H9 (cell line): ENCODE results near the gene VIPR2. TPM values are rescaled to one million over a fixed set of nuclear protein-coding genes. Genes with fewer than 3 reads are reported as not detected.

Experiments used
- DNase-seq: peaks from one replicate; pipeline ENCODE4 v3.0.0-alpha.2; 2017
- H2AFZ ChIP-seq: one replicate; pipeline ENCODE4 v1.6.1; 2013; ENCODE audit warnings: mild to moderate bottlenecking, low read length, control low read depth, moderate library complexity
- H2AK5ac ChIP-seq: 2 replicates; pipeline ENCODE4 v1.6.1; 2013; ENCODE audit warnings: low read length, control low read depth, mixed read lengths; ENCODE audit not compliant: insufficient read length
- H2BK120ac ChIP-seq: one replicate; pipeline ENCODE4 v1.6.1; 2013; ENCODE audit warnings: low read depth, mild to moderate bottlenecking, low read length, control low read depth, inconsistent platforms; ENCODE audit not compliant: poor library complexity, severe bottlenecking
- H2BK12ac ChIP-seq: 2 replicates; pipeline ENCODE4 v1.6.1; 2013; ENCODE audit warnings: low read length, control low read depth, mixed read lengths, low read depth; ENCODE audit not compliant: insufficient read length
- H2BK15ac ChIP-seq: 2 replicates; pipeline ENCODE4 v1.6.1; 2013; ENCODE audit warnings: low read depth, low read length, control low read depth
- H2BK20ac ChIP-seq: one replicate; pipeline ENCODE4 v1.6.1; 2013; ENCODE audit warnings: low read depth, mild to moderate bottlenecking, low read length, control low read depth, inconsistent platforms; ENCODE audit not compliant: poor library complexity, severe bottlenecking
- H2BK5ac ChIP-seq: 2 replicates; pipeline ENCODE4 v1.6.1; 2013; ENCODE audit warnings: low read length, control low read depth, mixed read lengths; ENCODE audit not compliant: insufficient read length
- H3K14ac ChIP-seq: 2 replicates; pipeline ENCODE4 v1.6.1; 2013; ENCODE audit warnings: low read length, control low read depth; ENCODE audit not compliant: insufficient read depth
- H3K18ac ChIP-seq: 2 replicates; pipeline ENCODE4 v1.6.1; 2013; ENCODE audit warnings: low read depth, mild to moderate bottlenecking, mixed read lengths, low read length, control low read depth; ENCODE audit not compliant: insufficient read length
- H3K23ac ChIP-seq: 2 replicates; pipeline ENCODE4 v1.6.1; 2013; ENCODE audit warnings: low read length, control low read depth, mixed read lengths, low read depth; ENCODE audit not compliant: insufficient read length
- H3K23me2 ChIP-seq: 2 replicates; pipeline ENCODE4 v1.6.1; 2013; ENCODE audit warnings: low read depth, mild to moderate bottlenecking, mixed read lengths, low read length, control low read depth; ENCODE audit not compliant: insufficient read length, poor library complexity, severe bottlenecking
- H3K27ac ChIP-seq: 2 replicates; pipeline ENCODE4 v1.5.1; 2013; ENCODE audit warnings: low read length, control low read depth, mixed read lengths, low read depth; ENCODE audit not compliant: insufficient read length
- H3K27me3 ChIP-seq: 2 replicates; pipeline ENCODE4 v1.6.1; 2013; ENCODE audit warnings: low read length, control low read depth, inconsistent platforms; ENCODE audit not compliant: insufficient read depth
- H3K4ac ChIP-seq: 2 replicates; pipeline ENCODE4 v1.6.1; 2013; ENCODE audit warnings: low read depth, mild to moderate bottlenecking, control low read depth, inconsistent platforms, low read length, moderate library complexity
- H3K4me1 ChIP-seq: 2 replicates; pipeline ENCODE4 v1.6.1; 2013; ENCODE audit warnings: low read length, control low read depth, inconsistent platforms; ENCODE audit not compliant: insufficient read depth
- H3K4me2 ChIP-seq: 2 replicates; pipeline ENCODE4 v1.6.1; 2013; ENCODE audit warnings: low read length, control low read depth, mixed read lengths; ENCODE audit not compliant: insufficient read length, insufficient read depth
- H3K56ac ChIP-seq: 2 replicates; pipeline ENCODE4 v1.6.1; 2013; ENCODE audit warnings: low read depth, mild to moderate bottlenecking, mixed read lengths, low read length, control low read depth; ENCODE audit not compliant: insufficient read length
- H3K79me1 ChIP-seq: 2 replicates; pipeline ENCODE4 v1.6.1; 2013; ENCODE audit warnings: low read depth, mild to moderate bottlenecking, moderate library complexity, low read length, control low read depth, inconsistent platforms; ENCODE audit not compliant: insufficient read depth, poor library complexity, severe bottlenecking
- H3K79me2 ChIP-seq: 2 replicates; pipeline ENCODE4 v1.6.1; 2013; ENCODE audit warnings: low read length, control low read depth, inconsistent platforms; ENCODE audit not compliant: insufficient read depth
- H3K9ac ChIP-seq: 2 replicates; pipeline ENCODE4 v1.6.1; 2013; ENCODE audit warnings: low read length, control low read depth, mixed read lengths; ENCODE audit not compliant: insufficient read length; ENCODE audit errors: extremely low read depth
- H3K9me3 ChIP-seq: one replicate; pipeline ENCODE4 v1.6.1; 2013; ENCODE audit warnings: low read depth, low read length, inconsistent platforms; ENCODE audit not compliant: control insufficient read depth
- H3T11ph ChIP-seq: one replicate; pipeline ENCODE4 v1.6.1; 2013; ENCODE audit warnings: mild to moderate bottlenecking, low read length, control low read depth, inconsistent platforms
- H4K20me1 ChIP-seq: one replicate; pipeline ENCODE4 v1.6.1; 2013; ENCODE audit not compliant: control insufficient read depth, insufficient read length, insufficient read depth
- H4K5ac ChIP-seq: 2 replicates; pipeline ENCODE4 v1.6.1; 2013; ENCODE audit warnings: low read depth, mild to moderate bottlenecking, mixed read lengths, low read length, control low read depth; ENCODE audit not compliant: insufficient read length
- H4K8ac ChIP-seq: replicated peaks from 2 replicates; pipeline ENCODE4 v1.6.1; 2013; ENCODE audit warnings: low read length, control low read depth, mixed read lengths, low read depth; ENCODE audit not compliant: insufficient read length
- H4K91ac ChIP-seq: 2 replicates; pipeline ENCODE4 v1.6.1; 2013; ENCODE audit warnings: low read depth, mild to moderate bottlenecking, moderate library complexity, mixed read lengths, low read length, control low read depth; ENCODE audit not compliant: insufficient read length
- H3K27ac Mint-ChIP-seq, 3 experiments: 2 replicates in 2 of 3; 3 replicates in 1 of 3; pipeline ENCODE4 v1.8.0; 2020 to 2021; ENCODE audit warnings: mixed read lengths in 3 of 3, mild to moderate bottlenecking in 1 of 3, moderate library complexity in 1 of 3
- H3K27me3 Mint-ChIP-seq: 2 replicates; pipeline ENCODE4 v1.8.0; 2021; ENCODE audit warnings: low read depth, mild to moderate bottlenecking, moderate library complexity, mixed read lengths
- H3K36me3 Mint-ChIP-seq, 3 experiments: 2 replicates in 2 of 3; 3 replicates in 1 of 3; pipeline ENCODE4 v1.8.0; 2020 to 2021; ENCODE audit warnings: low read depth in 3 of 3, mixed read lengths in 3 of 3; ENCODE audit not compliant: insufficient read depth in 1 of 3
- H3K4me1 Mint-ChIP-seq, 2 experiments: 2 replicates each; pipeline ENCODE4 v1.8.0; 2020; ENCODE audit warnings: mixed read lengths in 2 of 2
- H3K4me3 Mint-ChIP-seq, 2 experiments: 2 replicates in 1 of 2; 3 replicates in 1 of 2; pipeline ENCODE4 v1.8.0; 2020 to 2021; ENCODE audit warnings: mild to moderate bottlenecking in 2 of 2, mixed read lengths in 2 of 2, moderate library complexity in 1 of 2
- H3K9me3 Mint-ChIP-seq, 2 experiments: 2 replicates in 1 of 2; 3 replicates in 1 of 2; pipeline ENCODE4 v1.8.0; 2020; ENCODE audit warnings: mild to moderate bottlenecking in 2 of 2, mixed read lengths in 2 of 2, moderate library complexity in 1 of 2
- WGBS: extraction: QIAGEN DNeasy Blood & Tissue Kit; methylation state at CpG from one replicate; pipeline ENCODE4 v1.1.7; 2013; ENCODE audit warnings: missing lambda C conversion rate, low lambda C conversion rate, mixed read lengths; ENCODE audit not compliant: insufficient read length; ENCODE audit errors: extremely low coverage; 5-methylcytosine and 5-hydroxymethylcytosine counted together
- total RNA-seq: library from RNA; stranded (reverse); gene quantifications from 2 replicates; pipeline ENCODE4 v1.2.1, GENCODE V29; 2021
- TF ChIP-seq, protein P1 (sequence below): fragments of 200-600 bp; sonication (generic); conservative IDR thresholded peaks from 3 replicates; pipeline ENCODE4 v1.8.0; 2021; ENCODE audit warnings: antibody characterized with exemption, mild to moderate bottlenecking

Gene VIPR2
- total RNA-seq, 1 experiment from 2014 or later, result 1.6 TPM

DNA sequence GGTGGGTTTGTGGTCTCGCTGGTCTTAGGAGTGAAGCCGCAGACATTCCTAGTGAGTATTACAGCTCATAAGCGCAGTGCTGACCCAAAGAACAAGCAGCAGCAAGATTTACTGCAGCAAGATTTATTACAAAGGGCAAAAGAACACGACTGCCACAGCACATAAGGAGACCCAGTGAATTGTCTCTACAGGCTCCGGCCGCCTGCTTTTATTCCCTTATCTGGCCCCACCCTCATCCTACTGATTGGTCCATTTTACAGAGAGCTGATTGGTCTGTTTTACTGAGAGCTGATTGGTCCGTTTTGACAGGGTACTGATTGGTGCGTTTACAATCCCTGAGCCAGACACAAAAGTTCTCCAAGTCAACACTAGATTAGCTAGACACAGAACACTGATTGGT lies 82.1 kb downstream of the VIPR2 start:
- H3K18ac ChIP-seq, result no peak overlapping the region
- no CpG with 5 or more reads among the region's 8 CpGs for WGBS
- H3K79me1 ChIP-seq, result no peaks in the 10 kb centered on the region
- TF ChIP-seq, protein P1, sequence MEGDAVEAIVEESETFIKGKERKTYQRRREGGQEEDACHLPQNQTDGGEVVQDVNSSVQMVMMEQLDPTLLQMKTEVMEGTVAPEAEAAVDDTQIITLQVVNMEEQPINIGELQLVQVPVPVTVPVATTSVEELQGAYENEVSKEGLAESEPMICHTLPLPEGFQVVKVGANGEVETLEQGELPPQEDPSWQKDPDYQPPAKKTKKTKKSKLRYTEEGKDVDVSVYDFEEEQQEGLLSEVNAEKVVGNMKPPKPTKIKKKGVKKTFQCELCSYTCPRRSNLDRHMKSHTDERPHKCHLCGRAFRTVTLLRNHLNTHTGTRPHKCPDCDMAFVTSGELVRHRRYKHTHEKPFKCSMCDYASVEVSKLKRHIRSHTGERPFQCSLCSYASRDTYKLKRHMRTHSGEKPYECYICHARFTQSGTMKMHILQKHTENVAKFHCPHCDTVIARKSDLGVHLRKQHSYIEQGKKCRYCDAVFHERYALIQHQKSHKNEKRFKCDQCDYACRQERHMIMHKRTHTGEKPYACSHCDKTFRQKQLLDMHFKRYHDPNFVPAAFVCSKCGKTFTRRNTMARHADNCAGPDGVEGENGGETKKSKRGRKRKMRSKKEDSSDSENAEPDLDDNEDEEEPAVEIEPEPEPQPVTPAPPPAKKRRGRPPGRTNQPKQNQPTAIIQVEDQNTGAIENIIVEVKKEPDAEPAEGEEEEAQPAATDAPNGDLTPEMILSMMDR, result no peak
- no peak overlapping the region for H4K5ac ChIP-seq
- H3K27me3 ChIP-seq, result no peaks in the 10 kb centered on the region
- H3K27ac ChIP-seq, result no peak overlapping the region
- no peak for DNase-seq
- no peak overlapping the region for H2AFZ ChIP-seq
- H3K9me3 ChIP-seq, result no peaks in the 10 kb centered on the region
- no peak overlapping the region for H3K23ac ChIP-seq
- H4K20me1 ChIP-seq, result no peaks in the 10 kb centered on the region
- no peak overlapping the region for H3K56ac ChIP-seq
- Mint-ChIP-seq H3K4me3 (no peak overlapping the region), H3K27me3 (peaks cover 12% of the 10 kb centered on the region), H3K36me3 (peaks cover 0 to 5% (median 2%) of the 10 kb centered on the region in 3 experiments; a peak in 2 of 7 replicates), H3K4me1 (peaks cover 0 to 3% of the 10 kb centered on the region in 2 experiments; a peak in 2 of 4 replicates), H3K9me3 (peaks cover 0 to 3% of the 10 kb centered on the region in 2 experiments; a peak in 2 of 5 replicates), H3K27ac (no peak overlapping the region)
- peaks cover 3% of the 10 kb centered on the region for H3K23me2 ChIP-seq
- no peak overlapping the region for H2BK120ac ChIP-seq
- H3T11ph ChIP-seq, result no peak overlapping the region
- no peak overlapping the region for H2AK5ac ChIP-seq
- no peak overlapping the region for H2BK12ac ChIP-seq
- no peak overlapping the region for H4K8ac ChIP-seq
- no peak overlapping the region for H3K4ac ChIP-seq
- no peak overlapping the region for H3K4me2 ChIP-seq
- no peaks in the 10 kb centered on the region; the same call in 1 of the 2 replicates for H3K4me1 ChIP-seq
- H3K14ac ChIP-seq, result no peak overlapping the region
- H2BK20ac ChIP-seq, result no peak overlapping the region
- H2BK5ac ChIP-seq, result no peak overlapping the region
- H3K9ac ChIP-seq, result no peak overlapping the region
- no peak overlapping the region for H4K91ac ChIP-seq
- no peak overlapping the region for H2BK15ac ChIP-seq
- H3K79me2 ChIP-seq, result no peaks in the 10 kb centered on the region
